Panc1 (cell line): ENCODE data around the gene HES6. TPM values are rescaled to one million over a fixed set of nuclear protein-coding genes. Genes with fewer than 3 reads are reported as not detected.

Experiments used
- ATAC-seq: fragments of 200-7000 bp; cut with Tn5 transposase; 2 replicates; pipeline ENCODE4 v1.9.1; 2020; ENCODE audit warnings: mild to moderate bottlenecking, moderate library complexity
- BruUV-seq: library from RNA; stranded (reverse); fragments of 400-500 nt; replicated peaks from 2 replicates; lab custom pipeline; 2021; lab: Mats Ljungman, UMichigan
- CTCF ChIA-PET: fragments of 300-600 bp; sonication (Branson Sonifier 250); formaldehyde crosslinking; loops from one replicate; lab custom pipeline; 2022; ENCODE audit warnings: antibody characterized with exemption; lab: Charles Lee
- POLR2A ChIA-PET: fragments of 300-600 bp; sonication (Branson Sonifier 250); formaldehyde crosslinking; loops from one replicate; lab custom pipeline; 2022; ENCODE audit warnings: antibody characterized with exemption; lab: Charles Lee
- DNase-seq: peaks from one replicate; pipeline ENCODE4 v3.0.0-alpha.2; 2010; ENCODE audit warnings: low read depth, low spot score
- H3K27ac ChIP-seq: 2 replicates; pipeline ENCODE4 v1.5.1; 2011; ENCODE audit warnings: mild to moderate bottlenecking, low read length, inconsistent platforms
- H3K27me3 ChIP-seq: fragments of 200-500 bp; sonication (Bioruptor generic); 2 replicates; pipeline ENCODE4 v1.6.0; 2014; ENCODE audit warnings: low read length, inconsistent platforms; ENCODE audit not compliant: control insufficient read depth, insufficient read depth
- H3K36me3 ChIP-seq: fragments of 200-500 bp; sonication (Bioruptor generic); 2 replicates; pipeline ENCODE4 v1.5.1; 2014; ENCODE audit warnings: inconsistent platforms, mild to moderate bottlenecking, low read length, moderate library complexity; ENCODE audit not compliant: control insufficient read depth, insufficient read depth
- H3K4me1 ChIP-seq: 2 replicates; pipeline ENCODE4 v1.5.1; 2011; ENCODE audit warnings: inconsistent platforms, mild to moderate bottlenecking, low read length, moderate library complexity; ENCODE audit not compliant: control insufficient read depth, insufficient read depth
- H3K4me3 ChIP-seq, 2 experiments: 2 replicates each; pipeline ENCODE4 v1.5.1; 2011 to 2012; ENCODE audit warnings: low read depth in 2 of 2, low read length in 2 of 2, mild to moderate bottlenecking in 2 of 2, inconsistent platforms in 1 of 2, moderate library complexity in 1 of 2
- H3K9me3 ChIP-seq: fragments of 200-500 bp; sonication (Bioruptor generic); 2 replicates; pipeline ENCODE4 v1.5.1; 2014; ENCODE audit warnings: low read depth, mild to moderate bottlenecking, inconsistent platforms, low read length, moderate library complexity; ENCODE audit not compliant: control insufficient read depth, insufficient read depth
- CTCF ChIP-seq: fragments of 450-650 bp; IDR thresholded peaks from 2 replicates; pipeline ENCODE4 v1.5.1; 2017; ENCODE audit warnings: mild to moderate bottlenecking
- POLR2AphosphoS5 ChIP-seq: IDR thresholded peaks from 2 replicates; pipeline ENCODE4 v1.6.1; 2012; ENCODE audit warnings: mild to moderate bottlenecking, low read depth, low read length, moderate library complexity
- SIN3A ChIP-seq: IDR thresholded peaks from 2 replicates; pipeline ENCODE4 v1.6.1; 2012; ENCODE audit warnings: low read depth, mild to moderate bottlenecking, low read length, moderate library complexity, borderline replicate concordance; ENCODE audit not compliant: insufficient read depth
- TCF7L2 ChIP-seq: IDR thresholded peaks from 2 replicates; pipeline ENCODE4 v1.6.1; 2011; ENCODE audit warnings: mild to moderate bottlenecking, low read depth, low read length, inconsistent platforms
- in situ Hi-C: cut with HindIII; loops from 2 replicates; pipeline ENCODE4 v1.10.0; 2016; ENCODE audit warnings: low sequenced_read_pairs, low pct_unique_long_range_greater_than_20kb
- intact Hi-C: fragments of 100-400 bp; cut with micrococcal nuclease; formaldehyde crosslinking; loops from one replicate; pipeline ENCODE4 v1.10.0; 2022; ENCODE audit not compliant: unreplicated experiment
- total RNA-seq: library from RNA; stranded (reverse); gene quantifications from one replicate; pipeline ENCODE4 v1.2.1, GENCODE V29; 2021; ENCODE audit not compliant: unreplicated experiment
- TF ChIP-seq, protein P1 (sequence below), 2 experiments: IDR thresholded peaks; 2 replicates each; pipeline ENCODE4 v1.6.1; 2011 to 2012; ENCODE audit warnings: low read depth in 2 of 2, control low read depth in 1 of 2, low read length in 1 of 2, mild to moderate bottlenecking in 1 of 2, moderate library complexity in 1 of 2; ENCODE audit not compliant: insufficient read depth in 1 of 2

Gene HES6
- total RNA-seq, 1 experiment from 2014 or later, result 42.0 TPM

DNA sequence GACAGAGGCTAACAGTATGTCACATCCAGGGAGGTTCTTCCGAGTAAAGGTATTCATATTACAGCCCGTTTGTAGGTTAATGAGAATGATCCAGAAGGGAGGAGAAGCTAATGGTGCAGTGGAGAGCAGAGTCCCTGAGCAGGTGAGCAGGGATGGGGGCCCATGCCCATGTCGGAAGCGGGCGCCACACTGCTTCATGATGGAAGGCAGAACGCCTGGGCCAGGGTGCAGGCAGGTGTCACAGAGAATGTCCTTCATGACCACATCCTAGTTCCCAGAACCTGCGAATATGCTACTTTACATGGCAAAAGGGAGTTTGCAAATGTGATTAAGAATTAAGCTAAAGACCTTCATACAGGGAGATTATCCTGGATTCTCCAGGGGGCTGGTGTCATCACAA, 4.0 kb downstream of the HES6 start:
- BruUV-seq, result no TSS peak
- no peak overlapping the region for H3K4me3 ChIP-seq
- ATAC-seq (no peak), DNase-seq (no peak)
- TF ChIP-seq, protein P1, sequence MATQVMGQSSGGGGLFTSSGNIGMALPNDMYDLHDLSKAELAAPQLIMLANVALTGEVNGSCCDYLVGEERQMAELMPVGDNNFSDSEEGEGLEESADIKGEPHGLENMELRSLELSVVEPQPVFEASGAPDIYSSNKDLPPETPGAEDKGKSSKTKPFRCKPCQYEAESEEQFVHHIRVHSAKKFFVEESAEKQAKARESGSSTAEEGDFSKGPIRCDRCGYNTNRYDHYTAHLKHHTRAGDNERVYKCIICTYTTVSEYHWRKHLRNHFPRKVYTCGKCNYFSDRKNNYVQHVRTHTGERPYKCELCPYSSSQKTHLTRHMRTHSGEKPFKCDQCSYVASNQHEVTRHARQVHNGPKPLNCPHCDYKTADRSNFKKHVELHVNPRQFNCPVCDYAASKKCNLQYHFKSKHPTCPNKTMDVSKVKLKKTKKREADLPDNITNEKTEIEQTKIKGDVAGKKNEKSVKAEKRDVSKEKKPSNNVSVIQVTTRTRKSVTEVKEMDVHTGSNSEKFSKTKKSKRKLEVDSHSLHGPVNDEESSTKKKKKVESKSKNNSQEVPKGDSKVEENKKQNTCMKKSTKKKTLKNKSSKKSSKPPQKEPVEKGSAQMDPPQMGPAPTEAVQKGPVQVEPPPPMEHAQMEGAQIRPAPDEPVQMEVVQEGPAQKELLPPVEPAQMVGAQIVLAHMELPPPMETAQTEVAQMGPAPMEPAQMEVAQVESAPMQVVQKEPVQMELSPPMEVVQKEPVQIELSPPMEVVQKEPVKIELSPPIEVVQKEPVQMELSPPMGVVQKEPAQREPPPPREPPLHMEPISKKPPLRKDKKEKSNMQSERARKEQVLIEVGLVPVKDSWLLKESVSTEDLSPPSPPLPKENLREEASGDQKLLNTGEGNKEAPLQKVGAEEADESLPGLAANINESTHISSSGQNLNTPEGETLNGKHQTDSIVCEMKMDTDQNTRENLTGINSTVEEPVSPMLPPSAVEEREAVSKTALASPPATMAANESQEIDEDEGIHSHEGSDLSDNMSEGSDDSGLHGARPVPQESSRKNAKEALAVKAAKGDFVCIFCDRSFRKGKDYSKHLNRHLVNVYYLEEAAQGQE (IDR thresholded peaks at IDR 0.05; ENCODE audit: insufficient read depth in 1 of 2, low read depth in 2 of 2, low read length in 1 of 2), result no peak
- no peak for TF ChIP-seq POLR2AphosphoS5
- TF ChIP-seq CTCF, result no peak
- no peak for TF ChIP-seq TCF7L2
- TF ChIP-seq SIN3A, result no peak
- ChIA-PET POLR2A (no interaction called here), CTCF (no interaction called here)
- H3K27ac ChIP-seq, result no peak overlapping the region
- intact Hi-C loops (no loop called here), in situ Hi-C loops (no loop called here)
- H3K4me1 ChIP-seq, result peaks cover 1% of the 10 kb centered on the region; the same call in 1 of the 2 replicates
- H3K27me3 ChIP-seq, result no peaks in the 10 kb centered on the region
- no peaks in the 10 kb centered on the region for H3K9me3 ChIP-seq
- H3K36me3 ChIP-seq, result no peaks in the 10 kb centered on the region

- Histone ChIP-seq H3K4me3 (no peak overlapping the region), H3K27ac (no peak overlapping the region), H3K9me3 (no peaks in the 10 kb centered on the region), H3K27me3 (no peaks in the 10 kb centered on the region), H3K4me1 (peaks cover 3% of the 10 kb centered on the region; the same call in 1 of the 2 replicates), H3K36me3 (no peaks in the 10 kb centered on the region)
- ChIA-PET CTCF (no interaction called here), POLR2A (no interaction called here)
- ATAC-seq (no peak), DNase-seq (no peak)
- no peak for TF ChIP-seq SIN3A
- TF ChIP-seq, protein P1 (IDR thresholded peaks at IDR 0.05; ENCODE audit: insufficient read depth in 1 of 2, low read depth in 2 of 2, low read length in 1 of 2), result no peak
- in situ Hi-C loops, result no loop called here
- BruUV-seq, result no TSS peak
- intact Hi-C loops, result no loop called here
Observed at GRCh38 chr2:238235331-238235732, 4.5 kb downstream of the HES6 start.
